Activated CD8-positive, alpha-beta T cell treated with anti-CD3 and anti-CD28 coated beads for 36 hours (primary cell): Measurements from ENCODE around the gene LRIF1. TPM values are rescaled to one million over a fixed set of nuclear protein-coding genes. Genes with fewer than 3 reads are reported as not detected.
A peak's percentile ranks its signal among the peaks of the same experiment; 100 is the strongest.

Source experiments
- ATAC-seq: fragments of 200-7000 bp; cut with Tn5 transposase; one replicate; pipeline ENCODE4 v1.10.0; 2021; ENCODE audit warnings: mild to moderate bottlenecking, moderate library complexity
- CTCF ChIA-PET: fragments of 350-600 bp; sonication (Branson Sonifier 250); formaldehyde crosslinking; loops from one replicate; lab custom pipeline; 2021; ENCODE audit warnings: antibody characterized with exemption; lab: Charles Lee
- POLR2A ChIA-PET: fragments of 350-600 bp; sonication (Branson Sonifier 250); formaldehyde crosslinking; loops from one replicate; lab custom pipeline; 2021; ENCODE audit warnings: antibody characterized with exemption; lab: Charles Lee
- DNase-seq: peaks from one replicate; pipeline ENCODE4 v3.0.0-alpha.2; 2020
- H3K27ac Mint-ChIP-seq: one replicate; pipeline ENCODE4 v1.8.0; 2021; ENCODE audit warnings: mild to moderate bottlenecking, mixed read lengths
- H3K27me3 Mint-ChIP-seq: one replicate; pipeline ENCODE4 v1.8.0; 2021; ENCODE audit warnings: mixed read lengths
- H3K36me3 Mint-ChIP-seq: one replicate; pipeline ENCODE4 v1.8.0; 2021; ENCODE audit warnings: low read depth, mixed read lengths
- H3K4me1 Mint-ChIP-seq: one replicate; pipeline ENCODE4 v1.8.0; 2021; ENCODE audit warnings: low read depth, mixed read lengths
- H3K4me3 Mint-ChIP-seq: one replicate; pipeline ENCODE4 v1.8.0; 2021; ENCODE audit warnings: mild to moderate bottlenecking, moderate library complexity, mixed read lengths
- H3K9me3 Mint-ChIP-seq: one replicate; pipeline ENCODE4 v1.8.0; 2021; ENCODE audit warnings: mixed read lengths
- intact Hi-C: fragments of 100-400 bp; cut with micrococcal nuclease; formaldehyde crosslinking; loops from one replicate; pipeline ENCODE4 v1.10.0; 2022
- total RNA-seq, 2 experiments: library from RNA; stranded (reverse); gene quantifications; one replicate each; pipeline ENCODE4 v1.2.3, GENCODE V29; 2021
- TF ChIP-seq, protein P1 (sequence below): fragments of 200-600 bp; IDR thresholded peaks from one replicate; pipeline ENCODE4 v1.8.0; 2022; ENCODE audit warnings: antibody characterized with exemption, mild to moderate bottlenecking

The LRIF1 gene
- total RNA-seq, 2 experiments from 2014 or later = 16.0 to 16.1 TPM

GRCh38 chr1:110975265-110975664 lies 11.5 kb upstream of the LRIF1 start:
- TF ChIP-seq, protein P1, sequence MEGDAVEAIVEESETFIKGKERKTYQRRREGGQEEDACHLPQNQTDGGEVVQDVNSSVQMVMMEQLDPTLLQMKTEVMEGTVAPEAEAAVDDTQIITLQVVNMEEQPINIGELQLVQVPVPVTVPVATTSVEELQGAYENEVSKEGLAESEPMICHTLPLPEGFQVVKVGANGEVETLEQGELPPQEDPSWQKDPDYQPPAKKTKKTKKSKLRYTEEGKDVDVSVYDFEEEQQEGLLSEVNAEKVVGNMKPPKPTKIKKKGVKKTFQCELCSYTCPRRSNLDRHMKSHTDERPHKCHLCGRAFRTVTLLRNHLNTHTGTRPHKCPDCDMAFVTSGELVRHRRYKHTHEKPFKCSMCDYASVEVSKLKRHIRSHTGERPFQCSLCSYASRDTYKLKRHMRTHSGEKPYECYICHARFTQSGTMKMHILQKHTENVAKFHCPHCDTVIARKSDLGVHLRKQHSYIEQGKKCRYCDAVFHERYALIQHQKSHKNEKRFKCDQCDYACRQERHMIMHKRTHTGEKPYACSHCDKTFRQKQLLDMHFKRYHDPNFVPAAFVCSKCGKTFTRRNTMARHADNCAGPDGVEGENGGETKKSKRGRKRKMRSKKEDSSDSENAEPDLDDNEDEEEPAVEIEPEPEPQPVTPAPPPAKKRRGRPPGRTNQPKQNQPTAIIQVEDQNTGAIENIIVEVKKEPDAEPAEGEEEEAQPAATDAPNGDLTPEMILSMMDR = no peak
- H3K27me3 Mint-ChIP-seq = peaks cover 13% of the 10 kb centered on the region
- H3K9me3 Mint-ChIP-seq = peaks cover 11% of the 10 kb centered on the region
- intact Hi-C loops = no loop called here
- no peak for ATAC-seq
- H3K4me1 Mint-ChIP-seq = no peaks in the 10 kb centered on the region
- CTCF ChIA-PET = interaction anchor here (1.0 kb wide), 1 partner anchor 17 kb away, joined by 4 read pairs; no protein-coding TSS in a partner anchor
- H3K27ac Mint-ChIP-seq = no peak overlapping the region
- H3K36me3 Mint-ChIP-seq = no peaks in the 10 kb centered on the region
- POLR2A ChIA-PET = no interaction called here
- no peak for DNase-seq
- no peak overlapping the region for H3K4me3 Mint-ChIP-seq

- peaks cover 17% of the 10 kb centered on the region for H3K4me1 Mint-ChIP-seq
- intact Hi-C loops = no loop called here
- H3K36me3 Mint-ChIP-seq = peaks cover 27% of the 10 kb centered on the region
- ChIA-PET CTCF (interaction anchor here (3.2 kb wide), 1 partner anchor 64 kb away, joined by 8 read pairs; no protein-coding TSS in a partner anchor), POLR2A (no interaction called here)
- no peak for ATAC-seq
- peaks cover 23% of the 10 kb centered on the region for H3K9me3 Mint-ChIP-seq
- peak; percentile 10 for DNase-seq
- H3K27me3 Mint-ChIP-seq = peaks cover 21% of the 10 kb centered on the region
- TF ChIP-seq, protein P1 = no peak
- H3K27ac Mint-ChIP-seq = no peak overlapping the region
- no peak overlapping the region for H3K4me3 Mint-ChIP-seq
These were observed 3.5 kb upstream of the LRIF1 start for GRCh38 chr1:110967256-110967655.

DNA sequence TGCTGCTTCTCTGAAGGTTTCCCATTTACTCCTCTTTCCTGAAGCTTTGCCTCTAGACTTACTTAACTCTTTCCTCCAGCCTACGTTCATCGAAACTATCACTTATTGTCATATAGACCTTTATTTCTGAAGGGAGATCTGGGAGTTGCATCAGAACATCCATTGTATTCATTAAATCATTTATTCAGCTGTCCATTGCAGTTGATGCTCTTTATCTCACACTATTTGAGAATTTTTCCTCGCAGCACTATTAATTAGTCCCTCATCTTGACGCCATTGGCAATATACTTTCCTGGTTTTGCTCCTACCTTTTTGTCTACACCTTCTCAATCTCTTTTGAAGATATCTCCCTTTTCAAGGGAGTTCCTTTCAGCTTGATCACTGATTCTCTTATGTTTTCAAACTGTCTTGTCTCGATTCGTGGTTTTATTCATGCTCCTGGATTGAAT lies 757 bp upstream of the LRIF1 start:
- DNase-seq = no peak
- H3K4me1 Mint-ChIP-seq = peaks cover 37% of the 10 kb centered on the region
- POLR2A ChIA-PET = interaction anchor here (0.6 to 1.8 kb wide), 9 partner anchors 20 to 178 kb away, joined by 3 to 12 read pairs (median 4); partner anchors contain the start of gene CD53
- peak overlapping the region; percentile 97 for H3K27ac Mint-ChIP-seq
- CTCF ChIA-PET = interaction anchor here (0.7 to 2.2 kb wide), 11 partner anchors 12 to 371 kb away, joined by 3 to 11 read pairs (median 3); no protein-coding TSS in a partner anchor
- H3K27me3 Mint-ChIP-seq = peaks cover 9% of the 10 kb centered on the region
- intact Hi-C loops = no loop called here
- no peak for ATAC-seq
- TF ChIP-seq, protein P1 = no peak
- peak overlapping the region; percentile 84 for H3K4me3 Mint-ChIP-seq
- H3K9me3 Mint-ChIP-seq = peaks cover 34% of the 10 kb centered on the region
- H3K36me3 Mint-ChIP-seq = peaks cover 46% of the 10 kb centered on the region

DNA sequence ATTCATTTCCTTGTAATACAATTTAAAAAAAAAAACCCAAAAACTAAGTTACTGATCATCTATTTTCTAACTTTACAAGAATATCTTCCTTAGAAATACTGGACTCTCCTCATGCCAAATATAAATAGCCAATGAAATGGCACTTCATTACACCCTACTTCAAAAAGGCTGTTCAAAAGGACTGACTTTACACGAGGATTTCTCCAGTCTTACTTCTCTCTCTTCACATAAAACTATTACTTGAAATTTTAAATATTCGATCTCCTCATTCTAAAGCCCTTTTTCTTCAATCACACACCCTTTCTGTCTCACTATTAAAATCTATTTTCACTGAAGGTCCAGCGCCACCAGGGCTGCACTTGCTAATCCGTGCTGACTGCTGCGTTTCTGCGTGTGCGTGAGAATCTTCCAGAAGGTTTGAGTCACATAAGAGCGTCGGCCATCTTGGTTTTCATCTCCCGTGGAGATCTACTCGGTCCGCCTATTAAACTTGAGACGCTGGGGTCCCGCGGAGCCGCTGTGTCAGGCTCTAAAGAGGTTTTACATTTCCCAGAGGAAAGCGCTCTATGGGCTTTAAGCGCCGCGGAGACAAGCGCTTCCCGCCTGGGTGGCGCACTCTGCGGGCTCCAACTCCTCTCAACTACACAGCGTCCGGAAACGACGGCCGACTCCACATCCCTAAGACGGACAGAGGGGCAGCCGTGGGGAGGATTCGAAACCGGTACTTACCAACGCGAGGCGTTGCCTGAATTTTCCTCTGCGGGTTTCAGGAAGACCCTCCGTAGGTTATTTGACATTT lies 631 bp downstream of the LRIF1 start:
- intact Hi-C loops = loop anchor here (2.0 kb wide), 1 partner anchor 82 kb away; no protein-coding TSS in a partner anchor
- CTCF ChIA-PET = interaction anchor here (1.0 to 1.2 kb wide), 3 partner anchors 46 to 92 kb away, joined by 3 to 4 read pairs (median 3); no protein-coding TSS in a partner anchor
- peak overlapping the region; percentile 97 for H3K27ac Mint-ChIP-seq
- DNase-seq = peak; percentile 70
- peaks cover 53% of the 10 kb centered on the region for H3K36me3 Mint-ChIP-seq
- H3K4me1 Mint-ChIP-seq = peaks cover 37% of the 10 kb centered on the region
- peaks cover 30% of the 10 kb centered on the region for H3K9me3 Mint-ChIP-seq
- TF ChIP-seq, protein P1 = no peak
- peaks cover 2% of the 10 kb centered on the region for H3K27me3 Mint-ChIP-seq
- ATAC-seq = peak; percentile 34
- H3K4me3 Mint-ChIP-seq = peak overlapping the region; percentile 84
- POLR2A ChIA-PET = interaction anchor here (1.1 to 1.4 kb wide), 2 partner anchors 65 to 90 kb away, joined by 4 to 12 read pairs; partner anchors contain the start of gene CD53
